Erythroblast (primary cell): ENCODE results near the gene GRIN3B.
"Not testable (repeated sequence)": the region's sequence is repeated elsewhere in the genome, so short reads cannot be mapped to it uniquely, and the experiment has no call there.

ENCODE experiments used
- DNase-seq, 2 experiments: peaks; one replicate each; lab custom pipeline; 2025; lab: John Stamatoyannopoulos, UW
- GATA1 ChIP-seq: IDR thresholded peaks from 2 replicates; pipeline ENCODE4 v1.6.1; 2011; ENCODE audit warnings: low read depth, mild to moderate bottlenecking, control low read depth, low read length, moderate library complexity
- POLR2A ChIP-seq: IDR thresholded peaks from 2 replicates; pipeline ENCODE4 v1.6.1; 2011; ENCODE audit warnings: mild to moderate bottlenecking, low read length

Gene GRIN3B

GRCh38 chr19:1013218-1013617, 13.0 kb downstream of the GRIN3B start:
- TF ChIP-seq GATA1: no peak
- TF ChIP-seq POLR2A: no peak
- DNase-seq: no peak

- DNase-seq: no peak
- TF ChIP-seq POLR2A (no peak), GATA1 (no peak)
These were observed 14.2 kb downstream of the GRIN3B start for GRCh38 chr19:1014161-1015060.

- DNase-seq: no peak
- TF ChIP-seq GATA1 (no peak), POLR2A (no peak)
These were observed 15.0 kb downstream of the GRIN3B start for GRCh38 chr19:1015061-1015781.

- DNase-seq: no peak
- TF ChIP-seq GATA1: no peak
- TF ChIP-seq POLR2A: no peak
These were observed 15.8 kb downstream of the GRIN3B start for GRCh38 chr19:1015782-1016646.

- no peak for DNase-seq
- TF ChIP-seq POLR2A (no peak), GATA1 (no peak)
These were observed 16.5 kb downstream of the GRIN3B start for GRCh38 chr19:1016647-1017114.

GRCh38 chr19:1017115-1017905, 17.1 kb downstream of the GRIN3B start:
- TF ChIP-seq GATA1 (no peak), POLR2A (no peak)
- DNase-seq: no peak

- DNase-seq: no peak
- TF ChIP-seq GATA1: no peak
- TF ChIP-seq POLR2A: no peak
These were observed 17.7 kb downstream of the GRIN3B start for GRCh38 chr19:1017906-1018305.

GRCh38 chr19:1018393-1018792, 18.2 kb downstream of the GRIN3B start:
- no peak for TF ChIP-seq GATA1
- no peak for TF ChIP-seq POLR2A

GRCh38 chr19:1018932-1019615, 18.9 kb downstream of the GRIN3B start:
- TF ChIP-seq GATA1: no peak
- TF ChIP-seq POLR2A: no peak

More at GRCh38 chr19:1018393-1018792, 18.2 kb downstream of the GRIN3B start:
- peak; percentile 65 to 79 for DNase-seq

GRCh38 chr19:1019616-1019961, 19.4 kb downstream of the GRIN3B start:
- DNase-seq: no peak
- TF ChIP-seq GATA1 (no peak), POLR2A (no peak)

More at GRCh38 chr19:1018932-1019615, 18.9 kb downstream of the GRIN3B start:
- no peak for DNase-seq

GRCh38 chr19:1019980-1020867, 20.0 kb downstream of the GRIN3B start:
- TF ChIP-seq POLR2A (no peak), GATA1 (no peak)
- DNase-seq: peak; percentile 59 to 61

GRCh38 chr19:1020868-1021425, 20.7 kb downstream of the GRIN3B start, which contains the start of gene TMEM259:
Gene TMEM259, minus strand, starts transcription at chr19:1021123. Its CDS starts 127 bp downstream, at chr19:1020996.
- no peak for TF ChIP-seq GATA1
- TF ChIP-seq POLR2A: no peak
- DNase-seq: peak; percentile 98 to 99

GRCh38 chr19:1023883-1024188, 23.6 kb downstream of the GRIN3B start:
- not testable (repeated sequence) for DNase-seq

- not testable (repeated sequence) for DNase-seq
These were observed 24.9 kb downstream of the GRIN3B start for GRCh38 chr19:1025080-1025479.
